Endodermal cell (in vitro differentiated cells): Measurements from ENCODE around the gene DCLK1. TPM values are rescaled to one million over a fixed set of nuclear protein-coding genes. Genes with fewer than 3 reads are reported as not detected.

Source experiments
- DNase-seq: peaks from one replicate; pipeline ENCODE4 v3.0.0-alpha.2; 2017
- H3K27ac ChIP-seq: 2 replicates; pipeline ENCODE4 v1.5.1; 2013; ENCODE audit warnings: mild to moderate bottlenecking, low read depth, low read length, moderate library complexity
- H3K27me3 ChIP-seq: 2 replicates; pipeline ENCODE4 v1.6.1; 2013; ENCODE audit warnings: mild to moderate bottlenecking, low read length, moderate library complexity; ENCODE audit not compliant: insufficient read depth, control insufficient read depth, poor library complexity, severe bottlenecking
- H3K36me3 ChIP-seq: 2 replicates; pipeline ENCODE4 v1.7.0; 2013; ENCODE audit warnings: mild to moderate bottlenecking, low read length, moderate library complexity; ENCODE audit not compliant: control insufficient read depth, insufficient read depth
- H3K4me1 ChIP-seq: one replicate; pipeline ENCODE4 v1.7.0; 2013; ENCODE audit warnings: low read length; ENCODE audit not compliant: control insufficient read depth, insufficient read depth
- H3K4me3 ChIP-seq: 2 replicates; pipeline ENCODE4 v1.5.1; 2013; ENCODE audit warnings: mild to moderate bottlenecking, low read length, moderate library complexity
- H3K9ac ChIP-seq: 2 replicates; pipeline ENCODE4 v1.6.1; 2013; ENCODE audit warnings: mild to moderate bottlenecking, low read length, moderate library complexity; ENCODE audit not compliant: poor library complexity, severe bottlenecking; ENCODE audit errors: extremely low read depth
- H3K9me3 ChIP-seq: 2 replicates; pipeline ENCODE4 v1.6.1; 2013; ENCODE audit warnings: mild to moderate bottlenecking, low read length, moderate library complexity; ENCODE audit not compliant: control insufficient read depth
- H3K27ac Mint-ChIP-seq: 2 replicates; pipeline ENCODE4 v1.8.0; 2020; ENCODE audit warnings: mixed read lengths
- H3K27me3 Mint-ChIP-seq: 2 replicates; pipeline ENCODE4 v1.8.0; 2021; ENCODE audit warnings: mild to moderate bottlenecking, mixed read lengths; ENCODE audit not compliant: insufficient read depth
- H3K36me3 Mint-ChIP-seq: 2 replicates; pipeline ENCODE4 v1.8.0; 2020; ENCODE audit warnings: low read depth, mixed read lengths
- H3K4me1 Mint-ChIP-seq: 2 replicates; pipeline ENCODE4 v1.8.0; 2020; ENCODE audit warnings: mixed read lengths
- H3K4me3 Mint-ChIP-seq: 2 replicates; pipeline ENCODE4 v1.8.0; 2020; ENCODE audit warnings: mild to moderate bottlenecking, moderate library complexity, mixed read lengths
- H3K9me3 Mint-ChIP-seq: 2 replicates; pipeline ENCODE4 v1.8.0; 2020; ENCODE audit warnings: mild to moderate bottlenecking, mixed read lengths
- WGBS, 2 experiments: methylation state at CpG; one replicate each; pipeline versions ENCODE4 v1.1.5 to v1.1.7; 2013; ENCODE audit warnings: missing lambda C conversion rate in 2 of 2, mixed read lengths in 1 of 2; ENCODE audit not compliant: insufficient coverage in 1 of 2, insufficient read length in 1 of 2; 5-methylcytosine and 5-hydroxymethylcytosine counted together
- total RNA-seq, 2 donors: library from RNA; stranded (reverse); fragmentation: NEBNext Ultra II Directional in 1 of 2; extraction: Animal tissue kit (Norgen Biotek cat#: 25700) in 1 of 2; gene quantifications; 2 replicates in 1 of 2; 3 replicates in 1 of 2; pipeline ENCODE4 v1.2.1, GENCODE V29; 2021
- TF ChIP-seq, protein P1 (sequence below): fragments of 200-600 bp; sonication (generic); conservative IDR thresholded peaks from 2 replicates; pipeline ENCODE4 v1.5.0; 2021; ENCODE audit warnings: antibody characterized with exemption, mild to moderate bottlenecking

DCLK1 gene
- total RNA-seq, 2 donors from 2014 or later, result 3.0 to 32.8 TPM

DNA sequence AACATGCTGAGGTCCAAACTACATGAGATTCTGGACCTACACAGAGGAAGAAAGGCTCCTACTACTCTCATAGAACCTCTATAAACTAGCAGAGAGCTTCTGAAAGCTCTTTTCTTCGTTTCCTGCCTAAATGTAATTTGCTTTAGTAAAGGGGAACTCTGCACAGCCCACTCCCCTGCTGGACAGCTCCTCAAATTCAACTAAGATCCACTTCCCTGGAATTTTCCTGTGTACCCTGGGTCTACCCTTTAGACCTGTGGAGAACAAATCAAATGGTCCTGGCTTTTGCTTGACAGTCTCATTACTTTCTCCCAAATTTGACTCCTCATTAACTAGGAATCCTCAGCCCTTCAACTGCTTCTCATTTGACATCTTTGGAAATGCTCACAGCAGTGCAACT lies 3.5 kb upstream of the DCLK1 start:
- Histone ChIP-seq H3K4me3 (no peak overlapping the region), H3K27ac (no peak overlapping the region), H3K9ac (no peak overlapping the region), H3K27me3 (peaks cover 29% of the 10 kb centered on the region), H3K36me3 (no peaks in the 10 kb centered on the region), H3K9me3 (no peaks in the 10 kb centered on the region), H3K4me1 (no peaks in the 10 kb centered on the region)
- Mint-ChIP-seq H3K27ac (no peak overlapping the region), H3K4me1 (peaks cover 6% of the 10 kb centered on the region), H3K4me3 (no peak overlapping the region), H3K9me3 (no peaks in the 10 kb centered on the region), H3K36me3 (no peaks in the 10 kb centered on the region), H3K27me3 (peaks cover 28% of the 10 kb centered on the region)
- 89% methylated on average over 1 of the region's 1 CpG; no CpG with 5 or more reads in 1 of the 2 experiments for WGBS, 2 experiments
- DNase-seq, result no peak
- TF ChIP-seq, protein P1, sequence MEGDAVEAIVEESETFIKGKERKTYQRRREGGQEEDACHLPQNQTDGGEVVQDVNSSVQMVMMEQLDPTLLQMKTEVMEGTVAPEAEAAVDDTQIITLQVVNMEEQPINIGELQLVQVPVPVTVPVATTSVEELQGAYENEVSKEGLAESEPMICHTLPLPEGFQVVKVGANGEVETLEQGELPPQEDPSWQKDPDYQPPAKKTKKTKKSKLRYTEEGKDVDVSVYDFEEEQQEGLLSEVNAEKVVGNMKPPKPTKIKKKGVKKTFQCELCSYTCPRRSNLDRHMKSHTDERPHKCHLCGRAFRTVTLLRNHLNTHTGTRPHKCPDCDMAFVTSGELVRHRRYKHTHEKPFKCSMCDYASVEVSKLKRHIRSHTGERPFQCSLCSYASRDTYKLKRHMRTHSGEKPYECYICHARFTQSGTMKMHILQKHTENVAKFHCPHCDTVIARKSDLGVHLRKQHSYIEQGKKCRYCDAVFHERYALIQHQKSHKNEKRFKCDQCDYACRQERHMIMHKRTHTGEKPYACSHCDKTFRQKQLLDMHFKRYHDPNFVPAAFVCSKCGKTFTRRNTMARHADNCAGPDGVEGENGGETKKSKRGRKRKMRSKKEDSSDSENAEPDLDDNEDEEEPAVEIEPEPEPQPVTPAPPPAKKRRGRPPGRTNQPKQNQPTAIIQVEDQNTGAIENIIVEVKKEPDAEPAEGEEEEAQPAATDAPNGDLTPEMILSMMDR, result no peak

DNA sequence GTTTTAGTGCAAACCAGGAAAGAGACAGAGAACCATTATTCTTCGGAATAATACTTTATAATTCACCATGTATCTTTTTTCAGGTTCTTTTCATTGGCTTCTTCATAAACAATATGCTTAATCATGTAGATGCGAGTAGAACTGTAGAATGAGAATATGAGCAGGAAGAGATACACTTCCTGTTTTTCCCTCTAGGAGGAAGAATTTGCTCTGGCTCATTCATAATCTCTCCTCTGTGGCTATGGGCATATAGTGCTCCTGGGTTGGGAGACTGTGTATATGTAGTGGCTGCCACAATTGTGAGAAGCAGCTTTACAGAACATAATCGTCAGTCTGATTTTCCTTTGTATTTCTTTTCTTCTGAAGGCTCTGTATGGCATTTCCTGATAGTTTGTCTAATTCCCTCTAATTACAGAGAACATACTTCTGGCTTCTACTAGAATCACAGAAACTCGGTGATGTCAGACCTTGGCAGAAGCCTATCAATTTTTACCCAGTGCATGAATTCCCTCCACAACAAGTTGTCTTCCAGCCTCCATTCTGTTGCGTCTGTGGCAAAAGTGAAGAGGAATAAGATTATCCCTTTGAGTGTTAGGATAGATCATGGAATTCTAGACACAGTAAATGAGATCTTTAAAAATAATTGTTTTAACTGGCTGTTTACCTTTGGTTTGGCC lies 2.9 kb upstream of the DCLK1 start:
- Mint-ChIP-seq H3K4me3 (no peak overlapping the region), H3K27me3 (peaks cover 33% of the 10 kb centered on the region), H3K4me1 (peaks cover 6% of the 10 kb centered on the region), H3K9me3 (no peaks in the 10 kb centered on the region), H3K27ac (no peak overlapping the region), H3K36me3 (no peaks in the 10 kb centered on the region)
- no peak overlapping the region for H3K9ac ChIP-seq
- H3K27ac ChIP-seq, result no peak overlapping the region
- no peaks in the 10 kb centered on the region for H3K36me3 ChIP-seq
- no peak for DNase-seq
- no peaks in the 10 kb centered on the region for H3K9me3 ChIP-seq
- WGBS, 2 experiments, result 94% methylated on average over 4 of the region's 5 CpGs; no CpG with 5 or more reads in 1 of the 2 experiments
- H3K4me3 ChIP-seq, result no peak overlapping the region
- H3K4me1 ChIP-seq, result no peaks in the 10 kb centered on the region
- TF ChIP-seq, protein P1, result peak; percentile 38
- H3K27me3 ChIP-seq, result peaks cover 35% of the 10 kb centered on the region

DNA sequence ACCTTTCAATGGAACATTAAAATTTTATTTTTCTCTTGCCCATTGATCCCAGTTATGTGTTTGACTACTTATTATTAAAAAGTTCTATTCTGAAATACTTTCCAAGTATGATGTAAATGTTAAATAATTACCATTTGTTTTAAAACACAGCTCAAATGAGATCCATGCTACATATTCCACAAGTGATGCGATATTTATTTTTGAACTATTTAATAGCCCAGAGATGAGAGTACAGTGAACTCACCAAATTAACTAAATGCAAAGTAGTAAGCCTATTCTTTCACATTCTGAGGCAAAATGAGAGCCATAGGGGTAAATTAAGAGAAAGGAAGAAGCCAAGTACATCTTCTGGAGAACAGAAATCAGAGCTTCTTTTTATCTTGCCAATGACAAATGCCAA lies 1.2 kb upstream of the DCLK1 start:
- Histone ChIP-seq H3K27ac (no peak overlapping the region), H3K9me3 (no peaks in the 10 kb centered on the region), H3K36me3 (no peaks in the 10 kb centered on the region), H3K4me1 (no peaks in the 10 kb centered on the region), H3K9ac (no peak overlapping the region), H3K4me3 (no peak overlapping the region), H3K27me3 (peaks cover 51% of the 10 kb centered on the region)
- Mint-ChIP-seq H3K27me3 (peaks cover 48% of the 10 kb centered on the region), H3K4me3 (no peak overlapping the region), H3K9me3 (no peaks in the 10 kb centered on the region), H3K27ac (no peak overlapping the region), H3K4me1 (peaks cover 6% of the 10 kb centered on the region), H3K36me3 (no peaks in the 10 kb centered on the region)
- DNase-seq, result no peak
- 100% methylated on average over 1 of the region's 1 CpG; no CpG with 5 or more reads in 1 of the 2 experiments for WGBS, 2 experiments
- TF ChIP-seq, protein P1, result no peak
